HepG2 (cell line): Measurements from ENCODE around the gene ACD.

ENCODE experiments used
- ATAD3A ChIP-seq: sonication (generic); formaldehyde crosslinking; IDR thresholded peaks from 2 replicates; pipeline ENCODE4 v1.4.0; 2020; ENCODE audit warnings: missing genetic modification reagents
- FOSL1 ChIP-seq: sonication (generic); formaldehyde crosslinking; IDR thresholded peaks from 2 replicates; pipeline ENCODE4 v1.9.0; 2021; ENCODE audit warnings: missing genetic modification reagents, borderline replicate concordance
- FOXM1 ChIP-seq: sonication (generic); formaldehyde crosslinking; IDR thresholded peaks from 2 replicates; pipeline ENCODE4 v1.5.0; 2020; ENCODE audit warnings: missing genetic modification reagents
- HDAC6 ChIP-seq: fragments of 200-600 bp; sonication (generic); IDR thresholded peaks from 2 replicates; pipeline ENCODE4 v1.7.0; 2017; ENCODE audit warnings: mild to moderate bottlenecking, antibody characterized with exemption, low read length, low read depth
- HNRNPUL1 ChIP-seq: fragments of 200-400 bp; formaldehyde crosslinking; IDR thresholded peaks from 2 replicates; pipeline ENCODE4 v1.6.1; 2017; ENCODE audit warnings: low read depth, mild to moderate bottlenecking, low read length, moderate library complexity
- NFYC ChIP-seq: IDR thresholded peaks from 2 replicates; pipeline ENCODE4 v1.6.1; 2016; ENCODE audit warnings: missing genetic modification reagents, missing compliant biosample characterization
- RFXANK ChIP-seq: IDR thresholded peaks from 2 replicates; pipeline ENCODE4 v1.6.1; 2016
- SP4 ChIP-seq: sonication (generic); formaldehyde crosslinking; IDR thresholded peaks from 2 replicates; pipeline ENCODE4 v1.8.1; 2023; ENCODE audit warnings: mild to moderate bottlenecking, missing genetic modification reagents
- TAF1 ChIP-seq: sonication (generic); formaldehyde crosslinking; IDR thresholded peaks from 2 replicates; pipeline ENCODE4 v1.4.0; 2020; ENCODE audit warnings: missing genetic modification reagents
- ZNF337 ChIP-seq: sonication (generic); formaldehyde crosslinking; IDR thresholded peaks from 2 replicates; pipeline ENCODE4 v1.5.1; 2020; ENCODE audit warnings: missing genetic modification reagents, low read depth, mild to moderate bottlenecking, borderline replicate concordance
- TF ChIP-seq, protein P1 (sequence below): sonication (generic); formaldehyde crosslinking; IDR thresholded peaks from 2 replicates; pipeline ENCODE4 v1.5.0; 2020; ENCODE audit warnings: mild to moderate bottlenecking, missing genetic modification reagents, moderate library complexity
- TF ChIP-seq, protein P2 (sequence below): IDR thresholded peaks from 2 replicates; pipeline ENCODE4 v1.6.1; 2016; ENCODE audit warnings: missing genetic modification reagents, missing compliant biosample characterization

DNA sequence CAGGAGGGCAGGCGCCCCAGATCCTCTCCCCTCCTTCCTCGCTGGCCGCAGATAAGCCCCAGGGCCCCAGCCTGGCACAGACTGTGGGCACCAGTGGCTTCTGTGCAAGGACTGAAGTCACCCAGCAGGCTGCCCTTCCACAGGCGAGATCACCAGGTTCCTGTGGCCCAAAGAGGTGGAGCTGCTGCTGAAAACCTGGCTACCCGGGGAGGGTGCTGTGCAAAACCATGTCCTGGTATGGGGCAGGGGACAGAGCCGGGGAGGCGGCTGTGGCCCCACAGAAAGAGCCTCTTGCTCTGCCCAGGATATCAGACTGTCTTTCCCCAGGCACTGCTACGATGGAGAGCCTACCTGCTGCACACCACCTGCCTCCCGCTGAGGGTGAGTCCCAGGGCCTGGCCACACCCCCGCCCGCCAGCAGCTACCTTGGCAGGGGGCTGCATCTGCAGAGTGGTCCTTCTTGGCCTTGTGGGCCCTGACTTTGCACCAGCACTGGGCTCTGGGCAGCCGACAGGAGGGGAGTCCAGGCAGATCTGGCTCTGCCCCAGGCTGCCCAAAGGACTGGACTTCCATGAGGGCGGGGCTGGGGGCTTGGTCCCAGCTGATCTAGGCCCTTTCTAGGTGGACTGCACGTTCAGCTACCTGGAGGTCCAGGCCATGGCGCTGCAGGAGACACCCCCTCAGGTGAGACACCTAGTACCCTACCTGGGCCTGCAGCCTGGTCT, 14.5 kb downstream of the ACD start:
- TF ChIP-seq, protein P1, sequence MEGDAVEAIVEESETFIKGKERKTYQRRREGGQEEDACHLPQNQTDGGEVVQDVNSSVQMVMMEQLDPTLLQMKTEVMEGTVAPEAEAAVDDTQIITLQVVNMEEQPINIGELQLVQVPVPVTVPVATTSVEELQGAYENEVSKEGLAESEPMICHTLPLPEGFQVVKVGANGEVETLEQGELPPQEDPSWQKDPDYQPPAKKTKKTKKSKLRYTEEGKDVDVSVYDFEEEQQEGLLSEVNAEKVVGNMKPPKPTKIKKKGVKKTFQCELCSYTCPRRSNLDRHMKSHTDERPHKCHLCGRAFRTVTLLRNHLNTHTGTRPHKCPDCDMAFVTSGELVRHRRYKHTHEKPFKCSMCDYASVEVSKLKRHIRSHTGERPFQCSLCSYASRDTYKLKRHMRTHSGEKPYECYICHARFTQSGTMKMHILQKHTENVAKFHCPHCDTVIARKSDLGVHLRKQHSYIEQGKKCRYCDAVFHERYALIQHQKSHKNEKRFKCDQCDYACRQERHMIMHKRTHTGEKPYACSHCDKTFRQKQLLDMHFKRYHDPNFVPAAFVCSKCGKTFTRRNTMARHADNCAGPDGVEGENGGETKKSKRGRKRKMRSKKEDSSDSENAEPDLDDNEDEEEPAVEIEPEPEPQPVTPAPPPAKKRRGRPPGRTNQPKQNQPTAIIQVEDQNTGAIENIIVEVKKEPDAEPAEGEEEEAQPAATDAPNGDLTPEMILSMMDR (CRISPR knock-in tag), result no peak
- TF ChIP-seq FOSL1 (CRISPR knock-in tag) (no peak), NFYC (CRISPR knock-in tag) (no peak), TAF1 (CRISPR knock-in tag) (no peak), RFXANK (CRISPR knock-in tag) (no peak), SP4 (CRISPR knock-in tag) (no peak), HDAC6 (no peak), ATAD3A (no peak), ZNF337 (CRISPR knock-in tag) (no peak), FOXM1 (CRISPR knock-in tag) (no peak), HNRNPUL1 (no peak)
- TF ChIP-seq, protein P2, sequence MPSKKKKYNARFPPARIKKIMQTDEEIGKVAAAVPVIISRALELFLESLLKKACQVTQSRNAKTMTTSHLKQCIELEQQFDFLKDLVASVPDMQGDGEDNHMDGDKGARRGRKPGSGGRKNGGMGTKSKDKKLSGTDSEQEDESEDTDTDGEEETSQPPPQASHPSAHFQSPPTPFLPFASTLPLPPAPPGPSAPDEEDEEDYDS (CRISPR knock-in tag), result no peak
